CD4-positive, alpha-beta T cell treated with Interleukin-17A for 1 hour (primary cell): ENCODE measurements around the gene KLK10.

Experiments
- DNase-seq: peaks from one replicate; pipeline ENCODE4 v3.0.0-alpha.2; 2020

KLK10 gene, protein sequence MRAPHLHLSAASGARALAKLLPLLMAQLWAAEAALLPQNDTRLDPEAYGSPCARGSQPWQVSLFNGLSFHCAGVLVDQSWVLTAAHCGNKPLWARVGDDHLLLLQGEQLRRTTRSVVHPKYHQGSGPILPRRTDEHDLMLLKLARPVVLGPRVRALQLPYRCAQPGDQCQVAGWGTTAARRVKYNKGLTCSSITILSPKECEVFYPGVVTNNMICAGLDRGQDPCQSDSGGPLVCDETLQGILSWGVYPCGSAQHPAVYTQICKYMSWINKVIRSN

DNA sequence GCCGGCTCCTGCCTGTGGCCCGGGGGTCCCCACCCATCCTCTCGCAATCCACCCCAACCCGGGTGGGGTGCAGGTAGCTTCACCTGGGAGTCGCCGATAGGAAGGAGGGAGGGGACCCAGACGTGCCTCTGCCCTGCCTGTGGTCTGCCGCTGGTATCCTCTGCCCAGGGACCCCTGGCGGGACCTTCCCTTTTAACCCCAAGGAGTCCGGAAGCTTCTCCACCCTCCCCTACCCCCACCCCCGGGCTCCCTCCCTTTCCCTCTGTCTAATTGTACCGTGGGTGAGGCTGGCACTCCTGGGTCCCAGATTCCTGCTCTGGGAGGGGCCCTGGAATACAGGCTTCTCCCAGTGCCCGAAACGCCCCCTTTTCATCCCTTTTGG, at the start of gene KLK10:
TSS of gene KLK10 (minus strand) at position 166 of the 382 bp plus-strand sequence. CDS start 579 bp downstream, outside the sequence.
- no peak for DNase-seq

DNA sequence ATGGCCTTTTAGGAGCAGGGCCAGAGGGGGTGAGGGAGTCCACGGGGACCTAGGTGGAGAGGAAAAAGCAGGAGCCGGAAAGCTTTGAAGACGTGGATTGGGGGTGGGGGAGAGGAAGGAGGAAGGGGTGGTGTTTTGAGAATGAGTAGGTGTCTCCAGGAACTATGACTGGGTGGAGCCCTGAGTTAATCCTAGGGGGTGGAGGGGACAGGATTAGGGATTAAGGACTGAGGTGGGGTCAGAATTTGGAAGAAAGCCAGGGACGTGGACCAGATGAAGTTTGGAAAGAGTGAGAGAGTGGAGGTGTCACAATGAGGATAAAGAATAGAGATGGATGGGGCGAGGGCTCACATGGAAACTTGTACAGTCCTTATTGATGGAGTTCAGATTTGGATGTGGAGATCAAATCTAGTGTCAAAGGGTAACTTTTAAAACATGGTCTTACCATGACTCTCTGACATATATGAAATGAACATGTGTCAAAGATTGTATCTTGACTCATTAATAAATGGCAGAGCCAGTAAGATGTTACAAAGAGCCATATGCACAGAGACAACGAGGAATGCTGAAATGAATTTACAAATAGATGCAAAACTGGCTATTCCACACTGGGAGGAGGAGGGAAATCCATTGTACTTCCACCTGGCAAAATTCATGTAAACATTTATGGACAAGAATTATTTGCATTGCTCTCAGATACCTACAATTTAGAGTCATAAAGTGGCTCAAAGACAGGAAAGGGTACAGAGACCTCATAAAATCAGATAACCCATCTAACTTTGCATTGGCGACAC, 47.1 kb upstream of the KLK10 start:
- no peak for DNase-seq

DNA sequence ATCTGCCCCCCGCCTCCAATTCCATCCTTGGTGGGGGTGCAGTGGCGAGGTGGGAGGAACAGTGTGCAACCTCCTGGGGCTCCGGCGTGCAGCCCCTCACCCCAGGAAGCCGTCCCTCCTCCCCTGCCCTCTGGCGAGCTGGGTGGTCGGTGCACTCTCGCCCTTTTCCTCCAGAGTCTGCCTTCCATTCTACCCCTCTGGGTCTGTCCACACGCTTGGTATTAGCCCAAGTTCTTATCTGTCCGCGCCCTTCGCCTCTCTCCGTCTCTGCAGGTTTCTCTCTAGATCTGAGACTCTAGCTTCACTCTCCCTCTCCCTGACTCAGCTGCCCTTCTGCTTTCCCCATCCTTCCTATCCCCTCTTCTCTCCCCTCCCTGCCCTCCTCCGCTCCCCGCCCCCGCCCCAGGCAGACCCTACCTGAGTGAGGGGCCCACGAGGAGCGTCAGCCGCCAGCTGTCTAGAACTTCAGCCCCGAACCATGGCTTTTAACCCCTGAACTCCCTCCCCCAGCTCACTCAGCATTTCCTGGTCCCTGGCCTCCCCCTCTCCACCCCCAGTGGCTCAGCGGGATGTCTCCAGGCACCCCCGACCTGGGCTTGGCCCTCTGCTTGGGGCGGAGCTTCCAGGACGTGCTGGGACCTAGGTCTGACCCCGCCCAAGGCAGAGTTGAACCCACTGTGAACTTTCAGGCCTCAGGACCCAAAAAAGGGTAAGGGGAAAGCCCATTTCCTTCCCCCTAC, 45.9 kb upstream of the KLK10 start:
- DNase-seq = no peak

DNA sequence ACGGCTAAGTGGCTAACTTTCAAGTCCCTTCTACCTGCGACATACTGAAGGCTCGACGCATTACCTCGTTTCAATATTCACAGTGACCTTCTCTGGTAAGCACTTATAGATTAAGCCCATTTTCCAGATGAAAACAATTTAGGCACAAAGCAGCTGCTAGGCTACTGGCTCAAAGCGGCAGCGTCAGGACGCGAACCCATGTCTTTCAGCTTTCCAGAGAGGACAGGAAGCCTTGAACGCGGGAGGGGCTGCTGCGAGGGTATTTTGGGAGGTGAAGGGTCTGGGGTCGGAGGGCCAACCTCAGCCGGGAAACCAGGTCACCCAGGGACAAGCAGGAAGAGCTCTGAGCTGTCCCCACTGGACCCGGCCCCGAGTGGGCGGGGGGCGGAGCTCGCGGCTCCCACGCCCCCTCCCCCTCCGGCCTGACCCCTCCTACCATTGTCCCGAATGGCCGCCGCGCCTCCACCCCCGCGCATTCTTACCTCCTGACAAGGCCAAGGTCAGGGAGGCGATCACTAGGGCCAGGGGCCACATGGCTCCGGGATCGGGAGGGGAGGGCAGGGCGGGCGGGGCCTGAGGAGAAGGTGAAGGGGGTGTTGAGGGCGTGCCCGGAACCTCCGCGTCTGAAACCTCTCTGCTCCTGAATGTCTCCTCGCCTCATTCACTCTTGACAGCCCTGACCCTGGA, 45.2 kb upstream of the KLK10 start, which contains the start of gene KLK13:
TSS of gene KLK13 (minus strand) at position 559 of the 687 bp plus-strand sequence. CDS start at position 534, 25 bp downstream.
- no peak for DNase-seq

DNA sequence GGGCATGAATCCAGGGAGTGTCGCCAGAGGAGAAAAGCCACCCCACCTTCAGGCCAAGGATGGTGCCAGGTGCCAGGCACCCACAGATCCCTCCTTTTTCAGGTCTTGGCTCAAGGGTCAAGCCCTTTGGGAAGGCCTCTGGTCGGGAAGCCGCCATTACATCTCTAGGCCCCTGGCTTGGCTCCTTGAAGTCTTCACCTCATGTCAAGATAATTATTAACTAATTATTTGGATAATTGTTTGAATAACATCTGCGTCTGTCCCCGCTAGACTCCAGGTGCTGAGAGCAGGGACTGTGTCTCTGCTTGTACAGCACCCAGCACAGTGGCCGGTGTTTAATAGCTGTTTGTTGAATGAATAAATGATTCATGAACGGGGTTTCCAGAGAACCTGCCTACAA, 44.2 kb upstream of the KLK10 start:
- DNase-seq = no peak

DNA sequence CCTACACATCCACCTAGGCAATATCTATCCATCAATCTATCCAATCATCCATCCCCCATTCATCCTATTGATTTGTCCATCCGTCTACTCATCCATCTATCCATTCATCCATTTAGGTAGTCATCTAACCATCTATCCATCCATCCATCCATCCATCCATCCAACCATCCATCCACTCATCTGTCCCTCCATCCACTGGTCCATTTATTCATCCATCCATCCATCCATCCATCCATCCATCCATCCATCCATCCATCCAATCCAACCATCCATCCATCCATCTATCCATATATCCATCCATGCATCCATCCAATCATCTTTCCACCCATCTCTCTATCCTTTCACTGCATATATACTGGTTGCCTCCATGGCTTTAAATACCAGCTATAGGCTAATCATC, 41.5 kb upstream of the KLK10 start:
- DNase-seq = no peak

DNA sequence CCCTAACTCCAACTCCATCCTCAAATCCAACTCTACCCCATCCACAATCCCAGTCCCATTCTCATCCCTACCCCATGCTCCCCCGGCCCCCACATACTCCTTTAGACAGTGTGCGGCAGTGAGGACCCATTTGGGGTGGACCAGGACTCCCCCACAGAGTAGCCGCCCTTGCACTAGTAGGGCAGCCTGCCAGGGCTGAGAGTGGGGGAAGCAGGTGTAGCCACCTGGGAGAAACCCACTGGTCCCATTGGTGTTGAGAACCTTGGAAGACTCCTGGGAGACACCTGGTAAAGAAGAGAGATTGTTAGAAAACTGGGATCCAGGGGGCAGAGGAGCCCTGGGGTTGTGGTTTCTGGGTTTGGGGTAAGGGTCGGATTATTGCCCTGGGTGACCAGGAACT, 40.8 kb upstream of the KLK10 start:
- no peak for DNase-seq

DNA sequence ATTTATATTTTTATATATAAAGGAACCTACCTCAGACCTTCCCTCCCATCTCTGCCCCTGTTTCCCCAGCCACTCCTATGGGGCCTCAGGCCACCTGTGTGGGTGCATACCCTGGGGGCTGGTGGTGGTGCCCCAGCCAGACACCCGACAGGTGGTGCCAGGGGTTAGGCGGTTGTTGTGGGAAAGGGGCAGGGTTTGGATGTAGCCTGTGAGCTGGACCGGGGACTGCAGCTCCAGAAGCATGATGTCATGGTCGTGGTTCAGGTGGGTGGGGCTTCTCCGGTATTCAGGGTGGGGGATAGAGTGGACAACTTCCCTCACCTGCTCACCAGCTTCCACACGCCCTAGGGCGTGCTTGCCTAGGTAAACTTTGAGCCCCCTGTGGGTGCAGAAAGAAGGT, 40.2 kb upstream of the KLK10 start:
- DNase-seq = no peak

DNA sequence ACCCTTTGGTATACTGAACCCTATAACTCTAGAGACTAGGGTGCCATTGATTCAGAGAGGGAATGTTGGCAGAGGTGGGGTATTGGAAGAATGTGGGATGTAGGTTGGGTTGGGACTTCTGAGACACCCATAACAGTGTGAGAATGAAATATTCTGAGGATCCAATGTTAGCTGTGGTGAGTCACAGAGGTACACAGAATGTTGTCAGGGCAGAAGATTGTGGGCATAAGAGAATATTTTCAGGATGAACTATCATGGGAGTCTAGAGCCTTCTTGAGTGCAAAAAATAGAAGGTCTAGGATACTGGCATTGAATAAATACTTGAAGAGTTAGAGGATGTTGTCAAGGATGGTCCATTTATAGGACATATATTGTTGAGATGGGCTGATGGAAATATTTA, 36.4 kb upstream of the KLK10 start:
- DNase-seq = no peak

DNA sequence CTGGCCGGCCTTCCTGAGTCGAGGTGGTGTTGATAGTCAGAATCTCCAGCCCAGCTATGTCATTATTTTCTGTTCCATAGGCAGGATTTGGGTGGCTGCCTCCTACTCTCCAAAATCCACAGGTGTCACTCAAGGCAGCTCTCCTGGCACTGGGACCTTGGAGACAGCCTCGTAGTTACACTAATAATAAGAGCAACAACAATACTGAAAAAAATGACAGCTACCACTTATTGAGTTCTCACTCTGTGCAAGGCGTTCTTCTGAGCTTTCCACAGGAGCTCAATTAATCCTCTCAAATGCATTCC, 27.5 kb upstream of the KLK10 start:
- no peak for DNase-seq

DNA sequence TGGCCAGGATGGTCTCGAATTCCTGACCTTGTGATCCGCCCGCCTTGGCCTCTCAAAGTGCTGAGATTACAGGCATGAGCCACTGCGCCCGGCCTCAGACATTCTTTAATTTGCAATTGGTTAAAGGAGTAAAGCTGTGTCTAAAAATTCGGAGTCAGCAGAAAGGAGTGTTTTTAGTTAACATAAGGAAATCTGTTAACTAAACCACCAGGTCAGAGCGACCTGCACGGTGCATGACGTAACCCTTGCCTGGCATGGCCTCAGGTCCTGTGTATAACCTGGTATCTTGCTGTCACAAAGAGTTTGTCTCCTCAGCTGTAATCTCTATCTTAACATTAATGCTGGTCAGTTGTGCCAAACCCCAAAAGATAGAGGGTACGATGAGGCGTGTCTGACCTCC, 24.8 kb upstream of the KLK10 start:
- no peak for DNase-seq

DNA sequence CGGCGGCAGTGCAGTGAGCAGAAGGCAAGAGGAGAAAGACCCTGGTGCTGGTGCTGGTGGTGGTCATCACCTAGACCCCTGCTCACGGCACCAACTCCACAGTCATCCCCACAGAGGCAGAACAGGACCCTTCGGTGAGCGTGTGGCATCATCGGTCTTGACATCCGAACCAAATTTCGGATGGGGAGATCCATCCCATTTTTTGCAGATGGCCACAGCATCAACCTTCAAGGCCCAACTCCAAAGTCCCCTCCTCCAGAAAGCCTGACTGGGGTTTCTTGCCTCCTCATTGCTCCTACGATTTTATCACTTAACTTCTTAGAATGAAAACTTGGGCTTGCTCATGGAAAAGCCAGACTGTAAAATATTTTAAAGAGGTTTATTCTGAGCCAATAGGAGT, 24.0 kb upstream of the KLK10 start:
- no peak for DNase-seq

DNA sequence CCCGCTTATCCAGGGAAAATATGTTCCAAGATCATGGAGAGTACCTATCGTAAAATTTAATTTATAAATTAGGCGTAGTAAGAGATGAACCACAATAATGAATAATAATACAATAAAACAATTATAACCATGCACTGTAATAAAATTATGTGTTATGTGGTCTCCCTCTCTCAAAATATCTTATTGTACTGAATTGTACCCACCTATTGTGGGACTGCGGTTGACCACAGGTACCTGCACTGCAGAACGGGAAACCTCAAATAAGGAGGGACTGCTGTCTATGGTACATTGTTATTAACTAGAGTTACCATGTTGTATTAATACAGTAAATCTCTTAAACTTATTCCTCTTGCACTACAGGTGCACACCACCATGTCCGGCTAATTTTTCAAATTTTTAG, 20.6 kb upstream of the KLK10 start:
- no peak for DNase-seq

DNA sequence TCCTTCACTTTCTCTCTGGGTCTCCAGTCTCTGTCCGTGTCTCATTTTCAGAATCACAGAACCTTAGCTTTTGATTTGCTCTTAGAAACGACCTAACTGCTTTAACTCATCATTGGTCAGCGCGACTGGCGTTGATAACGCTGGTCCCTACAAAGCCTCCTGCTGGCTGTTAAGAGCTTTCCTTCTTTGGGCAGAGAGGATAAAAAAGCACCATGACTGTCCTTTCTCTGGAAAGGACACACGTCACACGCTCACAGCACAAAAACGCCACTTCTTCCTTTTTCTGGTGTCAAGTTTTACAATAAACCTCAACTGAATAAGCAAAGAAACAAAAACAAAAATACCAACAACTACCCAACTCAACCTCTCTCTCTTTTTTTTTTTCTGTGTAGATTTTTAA, 17.0 kb upstream of the KLK10 start:
- no peak for DNase-seq

DNA sequence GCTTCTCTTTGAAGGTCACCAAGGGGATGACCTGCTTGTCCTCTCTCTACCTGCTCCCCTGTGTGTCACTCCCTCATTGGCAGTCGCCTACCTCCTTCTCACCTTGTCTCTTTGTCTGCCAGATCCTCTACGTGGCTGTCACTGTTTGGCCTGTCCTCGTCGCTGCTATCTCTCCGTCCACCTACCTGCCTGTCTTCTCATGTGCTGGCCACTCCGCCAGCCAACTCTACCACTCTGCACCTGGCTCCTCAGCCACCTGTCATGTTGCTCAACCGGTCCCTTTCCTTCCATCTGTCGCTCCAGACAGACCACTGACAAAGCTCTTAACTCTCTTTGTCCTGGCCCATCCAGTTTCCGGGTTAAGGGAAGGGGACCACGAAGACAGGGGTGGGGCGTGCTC, 15.2 kb upstream of the KLK10 start, which contains the start of gene KLK12:
TSS of gene KLK12 (minus strand) at position 299 of the 400 bp plus-strand sequence. CDS start 381 bp downstream, outside the sequence.
- no peak for DNase-seq

DNA sequence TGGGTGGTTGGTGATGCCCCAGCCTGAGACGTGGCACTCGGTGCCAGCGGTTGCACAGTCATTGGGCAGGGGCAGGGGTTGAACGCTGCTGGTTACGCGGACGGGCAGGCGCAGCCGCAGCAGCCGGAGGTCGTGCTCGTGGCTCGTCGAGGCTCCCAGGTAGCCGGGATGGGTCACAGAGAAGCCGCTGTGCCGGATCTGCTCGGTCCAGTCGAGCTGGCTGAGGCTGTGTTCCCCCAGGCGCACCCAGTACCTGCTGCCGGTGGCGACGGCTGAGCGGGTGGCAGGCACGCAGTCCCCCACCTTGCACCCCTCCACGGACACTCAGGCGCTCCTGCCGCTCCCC, 12.3 kb upstream of the KLK10 start:
- DNase-seq = no peak

DNA sequence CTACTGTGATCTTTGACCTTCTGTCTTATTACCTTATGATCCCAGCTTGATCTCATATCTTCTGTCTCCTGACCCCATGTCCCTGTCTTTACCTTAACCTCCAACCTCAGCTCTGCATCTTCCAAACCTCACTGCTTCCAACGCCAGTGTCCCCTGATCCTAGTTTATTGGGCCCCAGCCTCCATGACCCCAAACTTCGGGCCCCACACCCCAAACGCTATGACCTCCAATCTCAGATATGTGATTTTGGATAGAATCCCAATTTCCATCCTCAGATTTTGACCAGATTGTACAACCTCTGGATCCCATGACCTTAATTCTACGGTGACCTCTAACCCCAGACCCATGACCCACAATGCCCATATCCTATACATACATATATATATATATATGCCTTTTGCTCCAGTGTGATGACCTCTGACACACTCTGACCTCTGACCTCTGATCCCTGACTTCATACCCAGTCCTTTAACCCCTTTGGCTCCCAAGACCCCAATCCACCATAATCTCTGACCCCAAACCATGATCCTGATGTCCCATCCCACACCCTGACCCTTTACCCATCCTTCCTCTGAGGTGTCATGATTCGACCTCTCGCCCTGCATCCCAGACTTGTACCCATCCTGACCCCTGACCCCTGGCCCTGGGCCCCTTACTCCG, 11.8 kb upstream of the KLK10 start:
- no peak for DNase-seq

DNA sequence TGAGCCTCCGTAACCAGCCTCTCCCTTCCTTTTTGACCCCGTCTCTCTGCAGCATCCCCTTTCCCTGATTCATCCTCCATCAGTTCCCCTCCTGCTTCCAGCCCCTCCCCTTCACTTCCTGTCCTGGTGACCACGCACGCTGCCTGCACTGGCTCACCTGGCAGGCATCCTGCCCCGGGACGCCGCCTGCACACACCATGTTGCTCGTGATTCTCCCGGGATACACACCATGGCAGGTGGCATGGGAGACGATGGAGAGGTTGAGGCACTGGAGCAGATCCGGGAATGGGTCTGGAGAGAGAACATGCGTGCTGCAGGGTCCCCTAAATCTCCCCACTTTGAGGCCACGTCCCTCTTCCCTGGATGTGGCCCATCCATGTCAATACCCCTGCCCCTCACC, 11.1 kb upstream of the KLK10 start:
- no peak for DNase-seq

DNA sequence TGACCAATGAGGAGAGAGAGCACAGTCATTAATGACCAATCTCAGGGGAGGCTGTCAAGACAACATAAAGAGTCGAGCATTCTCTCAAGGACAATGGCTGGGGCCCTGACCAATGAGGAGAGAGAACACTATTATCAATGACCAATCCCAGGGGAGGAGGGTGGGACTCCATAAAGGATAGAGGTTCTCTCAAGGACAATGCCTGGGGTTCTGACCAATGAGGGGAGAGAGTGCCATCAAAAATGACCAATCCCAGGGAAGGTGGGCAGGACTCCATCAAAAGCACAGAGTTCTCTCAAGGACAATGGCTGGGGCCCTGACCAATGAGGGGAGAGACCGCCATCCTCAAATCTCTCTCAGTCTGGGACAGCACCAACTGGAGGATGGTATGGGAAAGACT, 10.2 kb upstream of the KLK10 start:
- DNase-seq = no peak

DNA sequence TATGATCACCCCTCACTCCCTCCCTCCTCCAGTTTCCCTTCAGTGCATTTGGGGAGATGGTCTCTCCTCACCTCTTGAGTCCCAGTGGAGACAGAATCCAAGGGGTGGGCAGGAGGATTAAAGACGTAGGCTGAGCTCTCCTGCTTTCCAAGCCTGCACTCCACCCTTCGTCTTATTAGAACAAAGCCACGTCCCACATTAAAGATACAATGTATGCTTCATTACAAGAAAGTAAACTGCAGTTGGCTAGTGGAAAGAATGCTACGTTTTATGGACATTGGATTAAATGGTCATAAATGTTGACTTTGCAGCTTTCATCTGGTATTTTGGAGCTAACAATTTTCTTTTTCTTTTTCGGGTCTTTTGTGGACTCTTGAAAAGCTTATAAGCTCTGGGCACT, 8.4 kb upstream of the KLK10 start:
- no peak for DNase-seq

DNA sequence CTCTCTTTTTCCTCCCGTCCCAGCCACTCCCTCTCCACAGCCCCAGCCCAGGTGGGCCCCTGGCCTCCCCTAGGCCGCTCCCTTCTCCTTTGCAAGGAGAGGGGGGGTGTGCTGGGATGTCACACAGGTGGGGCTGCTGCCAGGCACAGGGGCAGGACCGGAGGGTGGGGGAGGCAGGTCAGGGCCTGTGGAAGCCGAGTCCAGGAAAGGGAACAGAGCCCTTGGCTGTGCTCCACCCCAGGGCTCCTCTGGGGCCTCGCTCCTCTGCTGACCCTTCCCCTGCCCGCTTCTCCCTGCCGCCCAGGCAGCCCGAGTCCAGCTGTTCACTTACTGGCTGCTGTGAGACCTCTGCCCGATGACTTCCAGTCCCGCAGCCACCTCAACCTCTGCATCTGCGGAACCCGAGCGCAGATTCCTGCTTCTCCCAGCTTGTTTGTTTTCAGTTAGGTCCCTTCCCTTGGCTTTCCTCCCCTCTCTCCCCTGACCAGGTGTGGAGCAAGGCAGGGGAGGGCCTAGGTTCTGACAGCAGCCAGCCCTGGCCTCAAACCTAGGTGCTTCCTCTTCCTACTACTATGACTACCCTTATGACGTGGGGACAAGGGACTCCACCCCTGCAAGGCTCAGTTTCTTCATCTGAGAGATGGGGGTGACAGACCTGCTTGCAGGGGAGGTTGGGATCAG, 7.8 kb upstream of the KLK10 start:
- no peak for DNase-seq

DNA sequence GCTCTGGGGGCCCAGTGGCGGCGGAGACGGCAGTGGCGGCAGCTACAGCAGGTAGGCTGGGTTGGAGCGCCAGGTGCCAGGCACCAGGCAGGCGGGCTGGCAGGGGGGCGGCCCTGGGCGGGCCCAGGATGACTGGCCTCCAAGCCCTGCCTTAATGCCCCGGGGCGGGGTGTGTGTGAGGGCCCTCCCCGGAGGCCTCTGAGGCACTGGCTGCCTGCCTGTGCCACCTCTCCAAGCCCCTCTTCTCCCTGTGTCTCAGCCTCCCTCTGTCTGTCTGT, 7.0 kb upstream of the KLK10 start, which contains the start of gene KLK11:
TSS of gene KLK11 (minus strand) at position 63 of the 278 bp plus-strand sequence. CDS start 985 bp downstream, outside the sequence.
- DNase-seq = no peak
